ENCODE measurements around the gene IQGAP3.
"Not testable (repeated sequence)": the region's sequence is repeated elsewhere in the genome, so short reads cannot be mapped to it uniquely, and the experiment has no call there.

The IQGAP3 gene

DNA sequence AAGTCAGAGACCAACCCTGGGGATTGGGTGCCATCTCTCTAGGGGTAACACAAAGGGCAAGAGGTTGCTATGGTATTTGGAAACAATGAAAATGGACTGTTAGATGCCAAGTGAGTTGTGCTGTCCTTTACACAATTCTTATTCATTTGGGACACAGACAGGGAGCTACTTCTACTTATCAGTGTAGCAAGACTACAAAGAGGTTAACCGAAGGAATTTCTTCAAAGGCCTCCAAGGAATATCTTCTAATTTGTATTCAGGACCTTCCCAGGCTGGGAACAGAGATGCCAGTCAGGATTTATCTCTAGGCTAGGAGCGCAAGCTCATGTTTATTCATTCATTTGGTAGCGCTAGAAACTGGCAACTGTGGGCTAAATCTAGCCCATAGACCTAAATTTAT lies 21.8 kb upstream of the IQGAP3 start:
- DNase-seq: no peak

- no peak for DNase-seq
Measured at GRCh38 chr1:156593661-156593989, 21.3 kb upstream of the IQGAP3 start.

DNA sequence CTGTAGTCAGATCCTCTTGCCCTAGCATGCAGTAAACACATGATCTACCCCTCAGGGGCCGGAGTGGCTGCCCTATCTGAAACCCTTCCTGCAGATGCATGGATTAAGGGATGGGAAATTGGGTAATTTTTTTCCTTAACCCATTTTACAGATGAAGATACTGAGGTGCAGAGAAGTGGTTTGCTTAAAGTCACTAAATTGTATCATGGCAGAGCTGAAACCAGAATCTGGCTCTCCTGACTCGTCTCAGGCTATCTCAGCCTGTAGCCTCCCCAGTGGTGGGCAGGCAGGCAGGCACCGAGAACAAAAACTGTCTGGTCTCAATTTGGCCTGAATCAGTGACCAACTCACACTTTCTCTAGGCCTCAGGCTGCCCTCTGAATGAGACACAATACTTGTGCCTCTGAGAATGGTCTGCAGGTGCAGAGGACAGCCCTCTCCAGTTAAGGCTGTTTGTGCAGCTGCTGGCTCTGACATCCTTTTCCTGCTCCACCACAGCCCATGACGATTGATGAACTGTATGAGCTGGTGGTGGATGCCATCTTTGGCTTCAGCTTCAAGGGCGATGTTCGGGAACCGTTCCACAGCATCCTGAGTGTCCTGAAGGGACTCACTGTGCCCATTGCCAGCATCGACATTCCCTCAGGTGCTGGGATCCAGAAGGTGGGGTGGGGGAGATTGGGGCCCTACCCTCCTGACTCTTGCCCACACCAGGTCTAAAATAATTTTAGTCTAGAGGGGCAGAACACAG lies 20.7 kb upstream of the IQGAP3 start:
- DNase-seq: no peak

DNA sequence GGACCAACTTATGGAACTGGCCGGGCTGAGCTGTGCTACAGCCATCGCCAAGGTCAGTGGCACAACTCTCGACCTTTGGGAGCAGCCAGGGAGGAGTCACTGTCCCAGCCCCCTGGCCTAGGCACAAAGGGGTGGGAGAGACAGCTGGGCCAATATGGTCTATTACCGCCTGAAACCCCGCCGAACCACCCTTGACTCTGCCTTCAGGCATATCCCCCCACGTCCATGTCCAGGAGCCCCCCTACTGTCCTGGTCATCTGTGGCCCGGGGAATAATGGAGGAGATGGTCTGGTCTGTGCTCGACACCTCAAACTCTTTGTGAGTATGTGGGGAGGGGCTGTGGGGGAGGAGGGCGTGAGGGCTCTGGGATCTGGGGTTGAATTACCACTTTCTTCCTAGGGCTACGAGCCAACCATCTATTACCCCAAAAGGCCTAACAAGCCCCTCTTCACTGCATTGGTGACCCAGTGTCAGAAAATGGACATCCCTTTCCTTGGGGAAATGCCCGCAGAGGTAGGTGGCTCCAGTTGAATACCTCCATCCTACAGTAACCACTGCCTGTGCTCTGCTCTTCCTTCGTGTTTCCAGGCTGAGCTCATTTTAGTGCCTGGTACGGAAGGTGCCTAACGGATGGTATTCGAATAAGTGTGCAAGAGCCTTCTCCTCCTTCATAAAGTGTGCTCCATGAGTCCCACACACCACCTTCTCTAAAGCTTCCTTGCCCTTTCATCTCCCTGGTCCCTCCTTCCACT lies 20.0 kb upstream of the IQGAP3 start:
- no peak for DNase-seq

- peak in 3 of 4 experiments; percentile 40 to 66 (median 42) for DNase-seq
Measured at GRCh38 chr1:156591432-156592157, 19.2 kb upstream of the IQGAP3 start, which contains the start of gene NAXE. NAXE (plus strand) TSS chr1:156591776; CDS start chr1:156591805, 29 bp downstream.

DNA sequence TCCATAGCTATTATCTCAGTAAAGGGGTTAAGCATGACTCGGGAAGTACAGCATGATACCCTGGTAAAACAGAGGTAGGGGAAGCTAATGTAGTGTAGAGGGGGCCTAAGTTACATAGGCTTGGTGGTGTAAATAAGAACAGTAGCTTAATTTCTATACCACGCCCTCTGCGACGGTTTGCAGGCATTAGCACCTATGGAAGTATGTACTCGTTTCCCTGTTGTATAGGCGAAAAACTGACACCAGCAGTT lies 18.7 kb upstream of the IQGAP3 start:
- no peak for DNase-seq

GRCh38 chr1:156590326-156591180 lies 18.2 kb upstream of the IQGAP3 start:
- DNase-seq: no peak

GRCh38 chr1:156589546-156589945 lies 17.2 kb upstream of the IQGAP3 start:
- DNase-seq: no peak

DNA sequence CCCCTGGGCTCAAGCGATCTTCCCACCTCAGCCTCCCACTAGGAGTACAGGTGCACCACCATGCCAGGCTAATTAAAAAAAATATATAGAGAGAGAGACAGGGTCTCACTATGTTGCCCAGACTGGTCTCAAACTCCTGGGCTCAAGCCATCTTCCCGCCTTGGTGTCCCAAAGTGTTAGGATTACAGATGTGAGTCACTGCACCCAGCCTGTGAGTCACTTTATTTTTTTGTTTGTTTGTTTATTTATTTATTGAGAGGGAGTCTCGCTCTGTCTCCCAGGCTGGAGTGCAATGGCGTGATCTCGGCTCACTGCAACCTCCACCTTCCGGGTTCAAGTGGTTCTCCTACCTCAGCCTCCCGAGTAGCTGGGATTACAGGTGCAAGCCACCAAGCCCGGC lies 15.6 kb upstream of the IQGAP3 start:
- not testable (repeated sequence) for DNase-seq

DNA sequence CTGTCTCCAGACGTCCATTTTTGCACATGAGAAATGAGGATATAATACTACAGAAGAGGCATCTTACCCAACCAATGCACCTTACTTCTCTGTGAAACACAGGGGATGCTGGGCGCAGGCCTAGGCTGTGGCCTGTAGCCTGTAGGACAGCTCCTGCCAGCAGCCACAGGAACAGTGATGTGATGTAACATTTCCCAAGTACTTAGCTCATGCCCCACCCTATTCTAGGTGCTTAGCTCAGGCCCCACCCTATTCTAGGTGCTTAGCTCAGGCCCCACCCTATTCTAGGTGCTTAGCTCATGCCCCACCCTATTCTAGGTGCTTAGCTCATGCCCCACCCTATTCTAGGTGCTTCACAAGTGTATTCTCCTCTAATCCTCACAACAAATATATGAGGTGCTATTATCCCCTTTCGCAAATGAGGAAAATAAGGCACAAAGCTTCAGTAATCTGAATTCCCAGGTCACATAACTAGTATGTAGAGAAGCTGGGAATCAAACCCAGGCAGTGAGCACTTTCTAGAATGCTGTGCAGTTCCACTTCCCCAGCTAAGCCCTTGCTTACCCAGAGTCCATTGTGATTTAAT lies 14.6 kb upstream of the IQGAP3 start:
- no peak for DNase-seq

- no peak for DNase-seq
Measured at GRCh38 chr1:156586323-156586722, 14.0 kb upstream of the IQGAP3 start.

DNA sequence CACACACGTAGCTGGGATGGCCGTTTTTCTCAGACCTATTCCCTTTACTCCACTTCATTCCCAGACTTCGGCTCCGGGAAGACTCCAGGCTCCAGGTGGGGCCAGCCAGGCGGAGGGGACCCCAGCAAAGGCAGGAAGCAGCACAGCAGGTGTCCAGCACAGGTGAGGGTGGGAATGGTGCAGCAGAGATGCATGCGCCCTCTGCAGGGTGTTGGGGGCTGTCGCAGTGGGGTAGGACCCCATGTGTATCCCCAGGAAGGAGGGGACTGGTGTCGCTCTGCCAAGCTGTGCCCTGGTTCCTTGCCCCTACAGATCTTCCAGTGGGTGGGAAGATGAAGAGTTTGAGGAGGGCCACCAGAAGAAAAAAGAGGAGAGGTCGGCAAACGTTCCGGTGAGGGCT lies 12.4 kb upstream of the IQGAP3 start:
- no peak for DNase-seq

DNA sequence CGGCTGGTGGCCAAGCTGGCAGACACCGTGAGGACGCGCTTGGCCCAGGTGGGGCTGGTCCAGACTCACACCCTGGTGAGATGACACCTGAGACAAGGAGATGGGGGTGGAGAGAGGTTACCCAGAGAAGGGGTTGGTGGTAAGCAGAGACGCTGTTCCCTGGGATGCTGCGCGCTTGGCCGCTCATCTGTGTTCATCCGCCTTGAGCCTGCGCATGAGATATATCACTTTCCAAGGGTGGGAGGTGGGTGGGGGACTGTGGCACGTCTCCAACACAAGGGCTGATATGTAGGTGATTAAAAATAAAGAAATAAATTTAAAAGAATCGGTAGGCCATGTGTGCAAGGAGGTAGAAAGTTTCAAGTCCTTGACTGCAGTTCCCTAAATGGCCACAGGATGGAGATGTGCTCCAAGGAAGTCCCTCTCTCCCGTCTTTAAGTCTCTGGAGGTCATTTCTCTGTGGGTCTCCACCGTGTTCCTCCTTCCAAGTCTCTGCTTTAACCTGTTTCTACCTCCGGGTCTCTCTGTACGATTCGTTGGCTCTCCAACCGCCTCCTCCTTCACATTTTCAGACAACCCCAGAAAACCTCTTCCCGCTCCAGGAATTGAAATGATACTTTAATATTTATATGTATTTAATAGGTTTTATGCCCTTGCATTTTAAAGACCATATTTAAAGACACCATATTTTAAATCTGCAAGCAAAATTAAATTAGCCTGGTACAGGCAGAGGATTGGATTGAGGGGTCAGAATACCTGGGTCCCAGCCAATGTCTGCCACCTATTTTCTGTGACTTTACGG lies 11.7 kb upstream of the IQGAP3 start:
- DNase-seq: peak; percentile 29 to 55 (median 38)

- DNase-seq: peak in 1 of 4 experiments; percentile 21
Measured at GRCh38 chr1:156582388-156583017, 10.1 kb upstream of the IQGAP3 start.

DNA sequence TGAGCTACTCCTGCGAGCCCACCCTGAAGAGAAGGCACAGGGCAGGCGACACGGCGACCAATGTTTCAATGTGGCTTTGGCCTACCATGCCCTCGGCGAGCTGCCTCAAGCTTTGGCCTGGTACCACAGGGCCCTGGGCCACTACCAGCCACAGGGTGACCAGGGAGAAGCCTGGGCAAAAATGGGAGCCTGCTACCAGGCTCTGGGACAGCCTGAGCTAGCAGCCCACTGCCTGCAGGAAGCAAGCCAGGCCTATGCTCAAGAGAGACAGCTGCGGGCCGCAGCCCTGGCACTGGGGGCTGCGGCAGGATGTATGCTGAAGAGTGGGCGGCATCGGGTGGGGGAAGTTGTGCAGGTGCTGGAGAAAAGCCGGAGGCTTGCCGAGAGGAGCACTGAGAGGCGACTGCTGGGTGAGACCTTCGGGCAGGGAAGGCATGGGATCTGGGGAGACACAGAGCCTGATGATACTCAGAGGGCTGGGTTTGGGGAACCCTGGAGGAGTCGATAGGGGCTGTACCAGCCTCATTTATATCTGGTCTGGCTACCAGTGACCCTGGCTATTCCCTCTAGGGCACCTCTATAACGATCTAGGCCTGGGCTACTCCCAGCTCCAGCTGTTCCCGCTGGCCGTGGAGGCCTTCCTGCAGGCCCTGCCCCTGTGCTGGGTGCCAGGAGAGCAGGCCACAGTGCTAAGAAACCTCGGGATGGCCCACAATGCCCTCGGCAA lies 9.5 kb upstream of the IQGAP3 start:
- peak in 1 of 4 experiments; percentile 33 for DNase-seq

DNA sequence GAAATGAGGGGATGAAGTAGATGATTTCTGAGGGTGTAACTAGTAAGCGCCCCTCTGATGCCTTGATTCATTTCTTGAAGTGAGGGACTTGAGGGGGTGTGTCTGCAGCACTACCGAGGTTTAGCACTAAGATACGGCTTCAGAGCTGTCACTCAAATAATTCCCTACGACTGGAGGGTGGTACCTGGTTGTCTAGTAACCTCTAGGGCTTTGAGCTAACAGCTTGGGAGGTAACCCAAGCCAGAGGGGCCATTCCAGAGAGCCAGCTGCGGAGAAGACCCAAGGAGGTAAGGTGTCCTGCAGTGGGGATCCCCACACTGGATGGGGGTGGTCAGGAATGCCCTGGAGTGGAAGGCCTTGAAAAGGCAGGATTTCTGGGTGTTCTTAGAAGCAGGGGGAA lies 7.1 kb upstream of the IQGAP3 start, which contains the start of gene TTC24:
Gene TTC24, plus strand, starts transcription at position 252 of the 400 bp plus-strand sequence. CDS start 1,642 bp downstream, outside the sequence.
- DNase-seq: no peak

GRCh38 chr1:156578055-156578454 lies 5.7 kb upstream of the IQGAP3 start:
- no peak for DNase-seq

GRCh38 chr1:156577550-156577949 lies 5.2 kb upstream of the IQGAP3 start:
- no peak for DNase-seq

DNA sequence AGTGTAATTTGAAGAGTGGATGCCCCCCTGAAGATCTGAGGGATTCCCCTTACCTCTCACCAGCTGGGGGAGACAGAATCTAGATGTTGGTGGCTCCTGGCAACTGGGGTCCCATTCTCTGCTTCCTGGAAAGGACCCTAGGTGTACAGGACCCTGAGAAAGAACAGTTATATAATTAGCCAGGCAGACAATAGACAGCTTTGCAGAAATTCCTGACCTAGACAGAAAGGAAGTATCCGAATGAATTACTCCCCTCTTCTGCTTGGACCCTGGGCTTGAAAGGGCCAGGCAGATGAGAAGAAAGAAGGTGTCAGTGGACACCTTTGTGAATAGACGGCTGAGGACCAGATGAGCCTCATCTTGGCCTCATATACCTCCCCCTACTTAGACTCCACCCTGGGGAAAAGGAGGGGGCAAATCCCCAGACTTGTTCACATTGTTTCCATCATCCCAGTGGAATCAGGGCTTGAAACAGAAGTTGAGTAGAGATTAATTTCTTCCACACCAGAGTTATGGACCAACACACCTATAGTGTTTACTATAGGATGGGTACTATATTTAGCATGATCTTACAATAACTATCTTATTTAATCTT lies 1.8 kb upstream of the IQGAP3 start:
- no peak for DNase-seq

- DNase-seq: no peak
Measured at GRCh38 chr1:156572663-156573018, 276 bp upstream of the IQGAP3 start.
